ENCODE data around the gene CNTNAP2. TPM values are rescaled to one million over a fixed set of nuclear protein-coding genes. Genes with fewer than 3 reads are reported as not detected.

CNTNAP2 gene
- total and polyA plus RNA-seq, 4 donors: 0.14 to 2.3 (median 1.1) TPM

GRCh38 chr7:146982482-146982881, 865.9 kb downstream of the CNTNAP2 start:
- no peaks in the 10 kb centered on the region for H3K36me3 ChIP-seq (ENCODE audit: control insufficient read depth in 4 of 4, insufficient read depth in 3 of 4, low read depth in 1 of 4, low read length in 3 of 4)
- H3K9me3 ChIP-seq (ENCODE audit: control insufficient read depth in 4 of 4, low read length in 3 of 4): no peaks in the 10 kb centered on the region
- H3K4me3 ChIP-seq (ENCODE audit: low read depth in 1 of 3, low read length in 3 of 3): no peak overlapping the region
- H3K27ac ChIP-seq (ENCODE audit: low read depth in 1 of 2, low read length in 2 of 2): no peak overlapping the region
- H3K27me3 ChIP-seq (ENCODE audit: control insufficient read depth in 4 of 4, insufficient read depth in 4 of 4, low read length in 3 of 4): no peaks in the 10 kb centered on the region
- no peak overlapping the region for H3K9ac ChIP-seq (ENCODE audit: low read depth in 1 of 2, low read length in 2 of 2)
- TF ChIP-seq HNF4G (IDR thresholded peaks at IDR 0.05) (no peak), REST (IDR thresholded peaks at IDR 0.05) (no peak), SP1 (IDR thresholded peaks at IDR 0.05) (no peak), JUND (IDR thresholded peaks at IDR 0.05) (no peak), FOXA1 (IDR thresholded peaks at IDR 0.05) (no peak), ZBTB33 (IDR thresholded peaks at IDR 0.05) (no peak), TAF1 (conservative IDR thresholded peaks at IDR 0.05) (no peak), EGR1 (IDR thresholded peaks at IDR 0.05; ENCODE audit: low read depth in 2 of 2) (no peak)
- DNase-seq (ENCODE audit: low spot score): no peak
- 64% methylated on average over 2 of the region's 2 CpGs for WGBS
- H3K4me1 ChIP-seq (ENCODE audit: control insufficient read depth in 4 of 4, insufficient read depth in 4 of 4, low read length in 3 of 4): no peaks in the 10 kb centered on the region

- Histone ChIP-seq H3K4me1 (ENCODE audit: control insufficient read depth in 4 of 4, insufficient read depth in 4 of 4, low read length in 3 of 4) (no peaks in the 10 kb centered on the region), H3K27me3 (ENCODE audit: control insufficient read depth in 4 of 4, insufficient read depth in 4 of 4, low read length in 3 of 4) (no peaks in the 10 kb centered on the region), H3K4me3 (ENCODE audit: low read depth in 1 of 3, low read length in 3 of 3) (no peak overlapping the region), H3K9me3 (ENCODE audit: control insufficient read depth in 4 of 4, low read length in 3 of 4) (no peaks in the 10 kb centered on the region), H3K36me3 (ENCODE audit: control insufficient read depth in 4 of 4, insufficient read depth in 3 of 4, low read depth in 1 of 4, low read length in 3 of 4) (no peaks in the 10 kb centered on the region), H3K27ac (ENCODE audit: low read depth in 1 of 2, low read length in 2 of 2) (no peak overlapping the region), H3K9ac (ENCODE audit: low read depth in 1 of 2, low read length in 2 of 2) (no peak overlapping the region)
- 68% methylated on average over 5 of the region's 5 CpGs for WGBS
- TF ChIP-seq MAX (IDR thresholded peaks at IDR 0.05) (no peak), CTCF (IDR thresholded peaks at IDR 0.05; ENCODE audit: low read depth, low read length, missing input control) (no peak), HNF4A (conservative IDR thresholded peaks at IDR 0.05) (no peak), JUND (IDR thresholded peaks at IDR 0.05) (no peak), REST (IDR thresholded peaks at IDR 0.05) (no peak), TAF1 (conservative IDR thresholded peaks at IDR 0.05) (no peak), ATF3 (IDR thresholded peaks at IDR 0.05) (no peak), ZBTB33 (IDR thresholded peaks at IDR 0.05) (no peak), SP1 (IDR thresholded peaks at IDR 0.05) (no peak)
- DNase-seq (ENCODE audit: low spot score): no peak
Observed at GRCh38 chr7:146991596-146991995, 875.0 kb downstream of the CNTNAP2 start.
